Activated T-cell treated with anti-CD3 and anti-CD28 coated beads, Interleukin-2, amount 50 U/mL, for 72 hours (primary cell): ENCODE data around the gene KIF26A. TPM values are rescaled to one million over a fixed set of nuclear protein-coding genes. Genes with fewer than 3 reads are reported as not detected.

Source experiments
- ATAC-seq, 2 donors: fragments of 150-1000 bp; cut with Tn5 transposase; replicated peaks in 1 of 2; 2 replicates each; pipeline ENCODE4 v1.10.0; 2021; ENCODE audit warnings: moderate library complexity in 2 of 2, mild to moderate bottlenecking in 1 of 2
- DNase-seq, 2 donors: peaks; one replicate each; pipeline ENCODE4 v3.0.0; 2021 to 2022; ENCODE audit warnings: mixed read lengths in 1 of 2
- H3K27ac Mint-ChIP-seq: one replicate; pipeline ENCODE4 v1.8.0; 2022; ENCODE audit warnings: mild to moderate bottlenecking, moderate library complexity, mixed read lengths
- H3K27me3 Mint-ChIP-seq: one replicate; pipeline ENCODE4 v1.8.0; 2022; ENCODE audit warnings: low read depth, mixed read lengths
- H3K36me3 Mint-ChIP-seq, 2 donors: one replicate each; pipeline ENCODE4 v1.8.0; 2022; ENCODE audit warnings: mixed read lengths in 2 of 2, mild to moderate bottlenecking in 1 of 2; ENCODE audit not compliant: insufficient read depth in 2 of 2
- H3K4me1 Mint-ChIP-seq: one replicate; pipeline ENCODE4 v1.8.0; 2022; ENCODE audit warnings: low read depth, mixed read lengths
- H3K4me3 Mint-ChIP-seq, 2 donors: one replicate each; pipeline ENCODE4 v1.8.0; 2022; ENCODE audit warnings: mild to moderate bottlenecking in 2 of 2, mixed read lengths in 2 of 2, moderate library complexity in 2 of 2
- H3K9me3 Mint-ChIP-seq, 2 donors: one replicate each; pipeline ENCODE4 v1.8.0; 2022; ENCODE audit warnings: mixed read lengths in 2 of 2
- total RNA-seq, 2 donors: library from RNA; stranded (reverse); gene quantifications; one replicate each; pipeline ENCODE4 v1.2.3, GENCODE V29; 2022

Gene KIF26A
- total RNA-seq, 2 donors from 2014 or later: 0.05 to 0.25 TPM

- Mint-ChIP-seq H3K36me3 (peaks cover 8 to 9% of the 10 kb centered on the region in 2 donors), H3K4me1 (peaks cover 8% of the 10 kb centered on the region), H3K4me3 (no peak overlapping the region), H3K9me3 (peaks cover 6 to 7% of the 10 kb centered on the region in 2 donors), H3K27me3 (peaks cover 38% of the 10 kb centered on the region), H3K27ac (no peak overlapping the region)
- DNase-seq (no peak), ATAC-seq (no peak)
Measured at GRCh38 chr14:104134061-104134965, 4.1 kb upstream of the KIF26A start.

- Mint-ChIP-seq H3K4me3 (peak overlapping the region; percentile 51 to 60), H3K27me3 (peaks cover 40% of the 10 kb centered on the region), H3K9me3 (peaks cover 0 to under 1% of the 10 kb centered on the region in 2 donors), H3K27ac (no peak overlapping the region), H3K4me1 (peaks cover 8% of the 10 kb centered on the region), H3K36me3 (peaks cover 0 to 1% of the 10 kb centered on the region in 2 donors)
- DNase-seq: no peak
- ATAC-seq: no peak
Measured at GRCh38 chr14:104135121-104135903, 3.1 kb upstream of the KIF26A start.

GRCh38 chr14:104135904-104136471 is 2.4 kb upstream of the KIF26A start:
- ATAC-seq (no peak), DNase-seq (peak; percentile 23 to 26)
- H3K4me3 Mint-ChIP-seq: peak overlapping the region; percentile 39 to 60
- no peaks in the 10 kb centered on the region for H3K36me3 Mint-ChIP-seq
- peaks cover 8% of the 10 kb centered on the region for H3K4me1 Mint-ChIP-seq
- H3K9me3 Mint-ChIP-seq: no peaks in the 10 kb centered on the region
- no peak overlapping the region for H3K27ac Mint-ChIP-seq
- peaks cover 40% of the 10 kb centered on the region for H3K27me3 Mint-ChIP-seq

- no peak for DNase-seq
- no peaks in the 10 kb centered on the region for H3K36me3 Mint-ChIP-seq
Measured at GRCh38 chr14:104136472-104137296, 1.7 kb upstream of the KIF26A start.

GRCh38 chr14:104137297-104138097 is 890 bp upstream of the KIF26A start:
- Mint-ChIP-seq H3K4me3 (peak overlapping the region; percentile 63 to 81), H3K4me1 (peaks cover 8% of the 10 kb centered on the region), H3K36me3 (no peaks in the 10 kb centered on the region), H3K9me3 (no peaks in the 10 kb centered on the region), H3K27me3 (peaks cover 30% of the 10 kb centered on the region), H3K27ac (no peak overlapping the region)
- ATAC-seq: peak; percentile 82 to 84
- DNase-seq: peak; percentile 72 to 83

More at GRCh38 chr14:104136472-104137296, 1.7 kb upstream of the KIF26A start:
- ATAC-seq: no peak
- Mint-ChIP-seq H3K27me3 (peaks cover 39% of the 10 kb centered on the region), H3K4me3 (peak overlapping the region; percentile 59 to 81), H3K27ac (no peak overlapping the region), H3K4me1 (peaks cover 8% of the 10 kb centered on the region), H3K9me3 (no peaks in the 10 kb centered on the region)

GRCh38 chr14:104138718-104139459 is 502 bp downstream of the KIF26A start:
- Mint-ChIP-seq H3K9me3 (no peaks in the 10 kb centered on the region), H3K36me3 (no peaks in the 10 kb centered on the region), H3K27ac (no peak overlapping the region), H3K4me1 (peaks cover 8% of the 10 kb centered on the region), H3K4me3 (no peak overlapping the region), H3K27me3 (peaks cover 30% of the 10 kb centered on the region)
- DNase-seq (no peak), ATAC-seq (peak; percentile 2)

- no peak overlapping the region for H3K27ac Mint-ChIP-seq
- peaks cover 8% of the 10 kb centered on the region for H3K4me1 Mint-ChIP-seq
- no peak for DNase-seq
- ATAC-seq: no peak
- peaks cover 30% of the 10 kb centered on the region for H3K27me3 Mint-ChIP-seq
- H3K36me3 Mint-ChIP-seq: no peaks in the 10 kb centered on the region
- no peak overlapping the region for H3K4me3 Mint-ChIP-seq
- no peaks in the 10 kb centered on the region for H3K9me3 Mint-ChIP-seq
Measured at GRCh38 chr14:104139460-104140212, 1.2 kb downstream of the KIF26A start.

- H3K9me3 Mint-ChIP-seq: no peaks in the 10 kb centered on the region
- no peaks in the 10 kb centered on the region for H3K36me3 Mint-ChIP-seq
- ATAC-seq (no peak), DNase-seq (no peak)
- H3K27ac Mint-ChIP-seq: no peak overlapping the region
- H3K4me1 Mint-ChIP-seq: peaks cover 8% of the 10 kb centered on the region
- H3K4me3 Mint-ChIP-seq: no peak overlapping the region
- H3K27me3 Mint-ChIP-seq: peaks cover 26% of the 10 kb centered on the region
Measured at GRCh38 chr14:104140213-104140462, 1.8 kb downstream of the KIF26A start.

- Mint-ChIP-seq H3K36me3 (no peaks in the 10 kb centered on the region), H3K4me3 (no peak overlapping the region), H3K9me3 (no peaks in the 10 kb centered on the region), H3K27me3 (peaks cover 20% of the 10 kb centered on the region), H3K27ac (no peak overlapping the region), H3K4me1 (peaks cover 8% of the 10 kb centered on the region)
- DNase-seq (no peak), ATAC-seq (no peak)
Measured at GRCh38 chr14:104140463-104141331, 2.3 kb downstream of the KIF26A start.

GRCh38 chr14:104141621-104142091 is 3.3 kb downstream of the KIF26A start:
- Mint-ChIP-seq H3K9me3 (no peaks in the 10 kb centered on the region), H3K4me1 (peaks cover 7% of the 10 kb centered on the region), H3K4me3 (no peak overlapping the region), H3K27ac (no peak overlapping the region), H3K27me3 (peaks cover 18% of the 10 kb centered on the region), H3K36me3 (no peaks in the 10 kb centered on the region)
- no peak for ATAC-seq
- DNase-seq: no peak
